HG02852 (cell line): ENCODE data around the gene CPD.
A peak's percentile ranks its signal among the peaks of the same experiment; 100 is the strongest.
"Not testable (repeated sequence)": the region's sequence is repeated elsewhere in the genome, so short reads cannot be mapped to it uniquely, and the experiment has no call there.

Experiments used
- ATAC-seq: cut with Tn5 transposase; IDR thresholded peaks from one replicate; pipeline ENCODE4 v1.9.1; 2021; ENCODE audit warnings: mild to moderate bottlenecking, moderate library complexity; ENCODE audit not compliant: unreplicated experiment

Gene CPD

GRCh38 chr17:30422171-30422570, 43.4 kb downstream of the CPD start:
- no peak for ATAC-seq

GRCh38 chr17:30424471-30424870, 45.7 kb downstream of the CPD start:
- no peak for ATAC-seq

GRCh38 chr17:30426292-30426691, 47.6 kb downstream of the CPD start:
- ATAC-seq: no peak

- no peak for ATAC-seq
Observed at GRCh38 chr17:30427611-30428010, 48.9 kb downstream of the CPD start.

- no peak for ATAC-seq
Observed at GRCh38 chr17:30429155-30429554, 50.4 kb downstream of the CPD start.

GRCh38 chr17:30433514-30433913, 54.8 kb downstream of the CPD start:
- ATAC-seq: no peak

GRCh38 chr17:30436729-30437128, 58.0 kb downstream of the CPD start:
- ATAC-seq: no peak

- ATAC-seq: no peak
Observed at GRCh38 chr17:30443721-30444120, 65.0 kb downstream of the CPD start.

- ATAC-seq: not testable (repeated sequence)
Observed at GRCh38 chr17:30446640-30447039, 67.9 kb downstream of the CPD start.

GRCh38 chr17:30449480-30449879, 70.8 kb downstream of the CPD start:
- no peak for ATAC-seq

- ATAC-seq: no peak
Observed at GRCh38 chr17:30450125-30451027, 71.6 kb downstream of the CPD start.

GRCh38 chr17:30454635-30455034, 75.9 kb downstream of the CPD start:
- ATAC-seq: no peak

GRCh38 chr17:30458371-30458770, 79.6 kb downstream of the CPD start:
- no peak for ATAC-seq

GRCh38 chr17:30458797-30459413, 80.2 kb downstream of the CPD start:
- not testable (repeated sequence) for ATAC-seq

GRCh38 chr17:30468465-30468864, 89.7 kb downstream of the CPD start:
- ATAC-seq: no peak

- no peak for ATAC-seq
Observed at GRCh38 chr17:30472238-30472890, 93.6 kb downstream of the CPD start.

GRCh38 chr17:30475206-30475605, 96.5 kb downstream of the CPD start:
- ATAC-seq: no peak

GRCh38 chr17:30476726-30477082, 98.0 kb downstream of the CPD start:
- ATAC-seq: peak; percentile 23

GRCh38 chr17:30477083-30477773, 98.5 kb downstream of the CPD start, which contains the start of gene GOSR1:
TSS of gene GOSR1 (plus strand) at chr17:30477408. CDS start at chr17:30477434, 26 bp downstream.
- peak; percentile 93 for ATAC-seq

- no peak for ATAC-seq
Observed at GRCh38 chr17:30477774-30478115, 99.0 kb downstream of the CPD start.

- ATAC-seq: no peak
Observed at GRCh38 chr17:30482555-30482954, 103.8 kb downstream of the CPD start.
